22Rv1 (cell line): ENCODE data around the gene TMEM164.

Experiments
- ZFX ChIP-seq: fragments of 450-650 bp; IDR thresholded peaks from 2 replicates; pipeline ENCODE4 v1.6.1; 2017; ENCODE audit warnings: antibody characterized with exemption, borderline replicate concordance
- TF ChIP-seq, protein P1 (sequence below): fragments of 450-650 bp; IDR thresholded peaks from 2 replicates; pipeline ENCODE4 v1.5.1; 2017; ENCODE audit warnings: mild to moderate bottlenecking

DNA sequence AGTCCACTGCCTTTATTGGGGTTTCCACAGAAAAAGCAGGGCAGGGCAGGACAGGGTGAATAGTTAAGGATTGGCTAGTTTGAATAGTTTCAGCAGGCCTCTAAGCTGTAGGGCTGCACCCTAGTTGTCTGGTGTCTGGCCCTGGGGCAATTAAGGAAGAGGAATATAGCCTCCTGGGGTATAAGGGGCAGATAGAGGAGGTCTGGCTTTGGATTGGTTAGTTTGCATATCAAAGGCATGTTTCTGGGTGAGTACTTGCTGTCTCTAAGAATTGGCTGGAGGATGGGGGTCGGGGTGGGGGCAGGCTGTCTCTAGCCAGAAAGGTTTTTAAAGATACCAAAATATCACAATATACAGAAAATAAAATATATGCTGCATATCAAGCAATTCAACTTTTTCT, 100.4 kb downstream of the TMEM164 start:
- TF ChIP-seq, protein P1, sequence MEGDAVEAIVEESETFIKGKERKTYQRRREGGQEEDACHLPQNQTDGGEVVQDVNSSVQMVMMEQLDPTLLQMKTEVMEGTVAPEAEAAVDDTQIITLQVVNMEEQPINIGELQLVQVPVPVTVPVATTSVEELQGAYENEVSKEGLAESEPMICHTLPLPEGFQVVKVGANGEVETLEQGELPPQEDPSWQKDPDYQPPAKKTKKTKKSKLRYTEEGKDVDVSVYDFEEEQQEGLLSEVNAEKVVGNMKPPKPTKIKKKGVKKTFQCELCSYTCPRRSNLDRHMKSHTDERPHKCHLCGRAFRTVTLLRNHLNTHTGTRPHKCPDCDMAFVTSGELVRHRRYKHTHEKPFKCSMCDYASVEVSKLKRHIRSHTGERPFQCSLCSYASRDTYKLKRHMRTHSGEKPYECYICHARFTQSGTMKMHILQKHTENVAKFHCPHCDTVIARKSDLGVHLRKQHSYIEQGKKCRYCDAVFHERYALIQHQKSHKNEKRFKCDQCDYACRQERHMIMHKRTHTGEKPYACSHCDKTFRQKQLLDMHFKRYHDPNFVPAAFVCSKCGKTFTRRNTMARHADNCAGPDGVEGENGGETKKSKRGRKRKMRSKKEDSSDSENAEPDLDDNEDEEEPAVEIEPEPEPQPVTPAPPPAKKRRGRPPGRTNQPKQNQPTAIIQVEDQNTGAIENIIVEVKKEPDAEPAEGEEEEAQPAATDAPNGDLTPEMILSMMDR = no peak
- no peak for TF ChIP-seq ZFX
